ENCODE data around the gene RPS6KB2.

GRCh38 chr11:67398661-67399563 lies 29.4 kb upstream of the RPS6KB2 start:
- TF ChIP-seq TEAD4 (IDR thresholded peaks at IDR 0.05) = no peak
- TF ChIP-seq REST (IDR thresholded peaks at IDR 0.05; ENCODE audit: low read depth) = no peak
- TF ChIP-seq MAX (IDR thresholded peaks at IDR 0.05) = no peak
- no peak for TF ChIP-seq RAD21 (IDR thresholded peaks at IDR 0.05; ENCODE audit: low read depth)
- TF ChIP-seq ZBTB7A (IDR thresholded peaks at IDR 0.05; ENCODE audit: low read depth) = no peak
- no peak for TF ChIP-seq CREB1 (IDR thresholded peaks at IDR 0.05; ENCODE audit: low read depth)
- no peak for TF ChIP-seq EP300 (IDR thresholded peaks at IDR 0.05; ENCODE audit: borderline replicate concordance)
- TF ChIP-seq NFIC (IDR thresholded peaks at IDR 0.05) = no peak
- TF ChIP-seq EGR1 (IDR thresholded peaks at IDR 0.05) = no peak

Measured in Ishikawa (cell line).